ENCODE measurements around the gene PEDS1.
A peak's percentile ranks its signal among the peaks of the same experiment; 100 is the strongest.
"Not testable (repeated sequence)": the region's sequence is repeated elsewhere in the genome, so short reads cannot be mapped to it uniquely, and the experiment has no call there.

PEDS1 gene

DNA sequence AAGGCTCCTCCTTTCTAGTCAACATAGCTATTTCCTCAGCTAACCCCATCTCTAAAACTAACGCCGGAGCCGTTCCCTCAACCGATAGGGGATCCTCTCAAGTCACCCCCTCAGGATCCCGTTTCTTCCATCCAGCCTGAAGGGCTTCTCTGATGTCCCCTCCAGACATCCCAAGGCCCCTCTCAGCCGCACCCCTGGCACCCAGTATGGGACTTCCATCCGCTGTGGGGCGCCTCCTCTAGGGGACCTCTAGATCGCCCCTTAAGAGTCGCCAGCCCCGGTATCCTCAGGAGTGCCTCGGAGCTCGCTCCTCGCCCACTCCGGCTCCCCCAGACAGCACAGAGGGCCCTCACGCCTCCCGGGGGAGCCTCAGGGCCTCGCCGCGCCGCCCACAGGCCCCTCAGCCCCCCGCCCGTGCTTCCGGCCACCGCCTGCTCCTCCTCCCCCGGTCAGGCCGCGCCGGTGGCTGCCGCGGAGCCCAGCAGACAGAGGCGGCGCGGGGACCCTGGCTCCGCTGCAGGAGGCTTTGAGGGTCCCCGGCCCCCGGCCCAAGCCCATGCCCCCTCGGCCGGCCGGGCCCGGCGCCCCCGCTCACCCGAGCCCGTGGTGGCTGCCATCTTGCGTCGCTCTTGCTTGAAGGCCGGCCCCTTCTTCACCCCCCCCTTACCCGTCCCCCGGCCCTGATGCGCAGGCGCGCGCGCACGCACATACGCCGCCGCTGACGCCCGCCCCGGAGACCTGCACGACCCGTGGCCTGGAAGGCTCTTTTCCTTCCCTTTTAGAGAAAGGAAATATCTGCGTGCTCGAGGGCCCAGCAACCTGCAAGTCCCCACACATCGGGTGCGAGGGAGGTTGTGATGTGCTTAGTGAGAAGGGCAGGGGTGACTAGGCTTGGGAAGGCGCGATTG is 40.8 kb downstream of the PEDS1 start, which contains the start of gene UBE2V1:
Gene UBE2V1 (minus strand): TSS at position 639 of the 908 bp plus-strand sequence. CDS start 22 bp downstream, at position 617.
- peak; percentile 96 for DNase-seq (ENCODE audit: low spot score)

DNA sequence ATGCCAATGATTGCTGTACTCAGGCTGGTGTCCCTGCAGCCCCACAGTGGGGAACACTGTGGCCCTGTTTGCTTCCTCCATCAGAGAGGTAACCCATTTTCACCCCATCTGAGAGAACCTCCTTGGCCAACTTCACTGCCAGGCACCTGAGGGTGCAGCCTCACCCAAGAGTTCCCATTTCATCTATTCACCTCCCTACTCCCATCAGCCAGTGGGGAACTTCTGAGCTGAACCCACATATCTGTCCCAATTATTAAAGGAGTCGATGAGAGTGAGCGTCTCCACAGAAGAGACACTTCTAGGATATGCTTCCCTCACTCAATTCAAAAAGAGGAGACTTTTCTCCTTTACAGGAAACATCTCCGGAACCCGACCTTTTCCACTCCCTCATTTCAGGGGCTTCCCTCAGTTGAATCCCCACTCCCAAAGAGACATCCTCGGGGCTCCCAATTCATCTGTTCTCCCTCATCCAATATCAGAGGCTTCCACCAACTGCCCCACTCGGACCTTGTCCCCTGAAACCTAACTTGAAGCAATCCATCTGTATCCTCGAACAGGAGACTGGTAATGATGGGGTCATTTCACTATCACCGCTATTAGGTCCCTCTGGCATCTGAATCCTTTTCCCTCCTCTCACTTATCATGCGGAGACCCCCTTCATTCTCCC is 41.6 kb downstream of the PEDS1 start:
- no peak for DNase-seq (ENCODE audit: low spot score)

DNA sequence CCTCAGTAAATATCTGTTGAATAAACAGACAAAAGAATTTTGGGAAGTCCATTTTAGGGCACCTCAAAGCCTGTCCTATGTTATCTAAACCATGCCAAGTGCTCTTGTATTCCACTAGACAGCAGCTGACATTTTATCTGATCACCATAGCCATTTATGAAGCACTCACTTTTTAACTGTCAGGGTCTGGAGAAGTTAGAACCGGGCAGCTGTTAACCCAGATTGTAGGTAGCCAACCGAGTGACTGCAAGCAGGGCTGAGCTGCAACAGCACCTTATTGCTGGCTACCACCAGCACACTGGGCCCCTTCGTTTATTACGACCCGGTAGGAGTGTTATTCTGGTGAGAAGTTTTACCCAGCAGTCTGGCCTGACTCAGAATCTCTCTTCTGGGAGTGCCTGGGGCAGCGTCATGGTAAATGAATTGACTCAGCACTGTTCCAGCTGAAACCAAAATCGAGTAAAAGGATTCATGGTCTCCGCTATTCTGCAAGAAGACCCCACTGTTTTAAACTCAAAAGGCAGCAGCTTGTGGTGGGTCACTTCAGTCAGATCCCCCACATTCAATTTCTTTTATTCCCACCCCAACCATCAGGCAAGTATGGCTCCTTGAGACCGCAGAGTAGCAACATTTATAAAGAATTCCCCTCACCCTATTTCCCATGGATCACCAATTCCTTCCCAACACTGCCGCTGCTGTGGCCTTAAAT is 42.2 kb downstream of the PEDS1 start:
- no peak for DNase-seq (ENCODE audit: low spot score)

DNA sequence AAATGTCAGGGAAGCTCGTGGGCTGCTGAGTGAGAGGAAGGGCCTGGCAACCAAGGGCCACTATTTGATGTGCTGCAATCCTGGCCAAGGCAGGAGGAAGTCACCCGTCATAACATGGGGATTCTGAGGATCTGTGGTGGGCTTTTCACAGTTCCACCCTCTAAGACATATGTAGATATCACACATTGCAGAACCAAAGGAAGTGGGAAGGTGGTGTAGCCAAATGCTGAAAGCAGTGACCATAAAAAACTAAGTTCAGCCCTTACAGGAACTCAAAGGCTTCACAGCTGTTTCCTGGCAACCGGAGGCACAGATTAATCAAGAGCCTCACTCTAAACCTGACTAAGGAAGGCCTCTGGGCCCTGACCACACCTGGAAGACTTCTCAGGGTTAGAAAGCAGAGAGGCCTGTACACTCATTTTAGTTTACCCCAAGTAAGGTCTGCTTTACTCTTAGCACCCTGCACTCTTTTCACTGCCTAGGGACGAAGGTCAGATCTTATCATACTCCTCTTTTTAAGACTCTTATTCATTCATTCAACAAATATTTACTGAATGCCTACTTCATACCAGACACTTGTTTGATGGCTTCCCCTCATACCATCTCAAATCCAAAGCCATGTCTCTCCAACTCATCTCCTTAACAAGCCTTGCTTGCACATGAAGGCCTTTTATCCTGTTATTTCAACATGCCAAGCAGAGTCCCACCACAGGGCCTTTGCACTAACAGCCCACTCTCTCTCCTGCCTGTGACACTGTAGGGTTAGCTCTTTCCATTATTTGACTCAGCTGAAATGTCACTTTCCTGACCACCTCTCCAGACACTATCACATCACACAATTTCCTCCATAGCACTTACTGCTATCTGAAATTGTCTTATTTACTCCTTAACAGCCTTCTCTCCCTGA is 43.1 kb downstream of the PEDS1 start:
- DNase-seq (ENCODE audit: low spot score): no peak

- no peak for DNase-seq (ENCODE audit: low spot score)
Observed at GRCh38 chr20:50108556-50109235, 44.8 kb downstream of the PEDS1 start.

- no peak for DNase-seq (ENCODE audit: low spot score)
Observed at GRCh38 chr20:50107796-50108331, 45.7 kb downstream of the PEDS1 start.

DNA sequence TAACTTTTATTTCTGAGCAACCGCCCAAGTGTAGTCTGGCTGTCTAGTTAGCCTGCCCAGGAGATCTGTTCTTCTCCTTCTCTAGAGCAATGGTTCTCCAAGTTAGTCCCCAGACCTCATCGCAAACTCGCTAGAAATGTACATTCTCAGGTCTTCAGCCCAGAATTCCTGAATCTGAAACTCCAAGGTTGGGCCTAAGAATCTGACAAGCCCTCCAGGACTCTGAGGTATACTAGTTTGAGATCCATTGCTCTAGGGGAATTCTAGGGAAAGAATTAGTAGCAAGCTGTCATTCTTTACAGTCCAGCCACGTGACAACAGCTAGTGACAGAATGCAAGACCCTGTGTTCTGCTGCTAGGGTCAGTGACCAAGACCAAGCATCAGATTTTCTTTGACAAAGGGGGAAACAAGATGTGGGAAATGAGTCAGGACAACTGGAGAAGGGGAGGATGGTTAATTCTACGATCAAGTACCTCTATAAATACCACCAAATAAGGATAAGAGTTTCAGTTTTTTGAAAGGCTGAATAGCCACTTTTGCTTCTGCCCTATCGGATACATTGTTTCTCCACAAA is 46.4 kb downstream of the PEDS1 start:
- no peak for DNase-seq (ENCODE audit: low spot score)

DNA sequence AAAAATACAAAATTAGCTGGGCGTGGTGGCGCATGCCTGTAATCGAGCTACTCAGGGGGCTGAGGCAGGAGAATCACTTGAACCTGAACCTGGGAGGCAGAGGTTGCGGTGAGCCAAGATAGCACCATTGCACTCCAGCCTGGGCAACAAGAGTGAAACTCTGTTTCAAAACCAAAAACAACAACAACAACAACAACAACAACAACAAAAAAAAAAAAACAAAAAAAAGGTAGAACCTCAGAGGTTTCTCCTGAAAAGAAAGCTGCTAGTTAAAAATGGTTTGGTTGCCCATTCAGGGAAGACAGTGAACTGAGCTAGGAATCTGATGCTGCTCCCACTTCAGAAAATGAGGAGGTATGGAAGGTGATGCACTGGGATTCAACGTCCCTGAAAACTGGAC is 46.9 kb downstream of the PEDS1 start:
- not testable (repeated sequence) for DNase-seq (ENCODE audit: low spot score)
